GM23338 (cell line): ENCODE results near the gene TNS3. TPM values are rescaled to one million over a fixed set of nuclear protein-coding genes. Genes with fewer than 3 reads are reported as not detected.

Source experiments
- ATAC-seq: fragments of 200-7000 bp; cut with Tn5 transposase; 3 replicates; pipeline ENCODE4 v1.9.1; 2020
- DNase-seq: peaks from one replicate; pipeline ENCODE4 v3.0.0-alpha.2; 2015; ENCODE audit warnings: low spot score
- H2AFZ ChIP-seq: fragments of 200-600 bp; sonication (generic); 2 replicates; pipeline ENCODE4 v1.8.0; 2016; ENCODE audit warnings: antibody characterized with exemption, mild to moderate bottlenecking, moderate library complexity
- H3F3A ChIP-seq: fragments of 200-600 bp; sonication (generic); replicated peaks from 2 replicates; pipeline ENCODE4 v1.8.0; 2017; ENCODE audit warnings: antibody characterized with exemption, mixed run types, low read depth
- H3K27ac ChIP-seq: fragments of 200-600 bp; sonication (generic); 2 replicates; pipeline ENCODE4 v1.6.1; 2016; ENCODE audit warnings: low read depth
- H3K27me3 ChIP-seq: fragments of 200-600 bp; sonication (generic); 2 replicates; pipeline ENCODE4 v1.8.0; 2016; ENCODE audit warnings: mild to moderate bottlenecking, mixed run types, moderate library complexity; ENCODE audit not compliant: insufficient read depth
- H3K36me3 ChIP-seq: fragments of 200-600 bp; sonication (generic); 2 replicates; pipeline ENCODE4 v1.8.0; 2016; ENCODE audit warnings: mild to moderate bottlenecking; ENCODE audit not compliant: insufficient read depth
- H3K4me1 ChIP-seq: fragments of 200-600 bp; sonication (generic); 2 replicates; pipeline ENCODE4 v1.8.0; 2016; ENCODE audit warnings: mild to moderate bottlenecking, moderate library complexity; ENCODE audit not compliant: insufficient read depth
- H3K4me2 ChIP-seq: fragments of 200-600 bp; sonication (generic); 2 replicates; pipeline ENCODE4 v1.7.1; 2017; ENCODE audit warnings: mixed run types
- H3K4me3 ChIP-seq: fragments of 200-600 bp; sonication (generic); 2 replicates; pipeline ENCODE4 v1.6.1; 2016; ENCODE audit warnings: mixed run types
- H3K79me2 ChIP-seq: fragments of 200-600 bp; sonication (generic); replicated peaks from 2 replicates; pipeline ENCODE4 v1.8.0; 2017; ENCODE audit warnings: mild to moderate bottlenecking; ENCODE audit not compliant: insufficient read depth
- H3K9me2 ChIP-seq: fragments of 200-600 bp; sonication (generic); 2 replicates; pipeline ENCODE4 v1.8.0; 2017; ENCODE audit not compliant: insufficient read depth
- H4K20me1 ChIP-seq: fragments of 200-600 bp; sonication (generic); replicated peaks from 2 replicates; pipeline ENCODE4 v1.8.0; 2017; ENCODE audit warnings: mild to moderate bottlenecking; ENCODE audit not compliant: insufficient read depth
- H3K27ac Mint-ChIP-seq: 2 replicates; pipeline ENCODE4 v1.8.0; 2020; ENCODE audit warnings: inconsistent platforms, mild to moderate bottlenecking, moderate library complexity, mixed read lengths
- H3K27me3 Mint-ChIP-seq: 3 replicates; pipeline ENCODE4 v1.8.0; 2022; ENCODE audit warnings: low read depth, mild to moderate bottlenecking, moderate library complexity, mixed read lengths, inconsistent platforms; ENCODE audit not compliant: insufficient read depth, poor library complexity
- H3K36me3 Mint-ChIP-seq: 3 replicates; pipeline ENCODE4 v1.8.0; 2021; ENCODE audit warnings: low read depth, mild to moderate bottlenecking, inconsistent platforms, moderate library complexity, mixed read lengths
- H3K4me1 Mint-ChIP-seq: 3 replicates; pipeline ENCODE4 v1.8.0; 2020; ENCODE audit warnings: mild to moderate bottlenecking, inconsistent platforms, mixed read lengths
- H3K4me3 Mint-ChIP-seq: 3 replicates; pipeline ENCODE4 v1.8.0; 2021; ENCODE audit warnings: moderate library complexity, mild to moderate bottlenecking, inconsistent platforms, mixed read lengths
- H3K9me3 Mint-ChIP-seq: 3 replicates; pipeline ENCODE4 v1.8.0; 2020; ENCODE audit warnings: moderate library complexity, mild to moderate bottlenecking, inconsistent platforms, mixed read lengths
- CREB1 ChIP-seq: fragments of 250-450 bp; sonication (Bioruptor Pico); IDR thresholded peaks from 2 replicates; pipeline ENCODE4 v1.5.0; 2020; ENCODE audit warnings: low read depth, mild to moderate bottlenecking, moderate library complexity
- ETS1 ChIP-seq: IDR thresholded peaks from 2 replicates; pipeline ENCODE4 v1.6.1; 2016; ENCODE audit warnings: antibody characterized with exemption
- EZH2 ChIP-seq: fragments of 200-600 bp; sonication (generic); IDR thresholded peaks from one replicate; pipeline ENCODE4 v1.8.0; 2017; ENCODE audit warnings: antibody characterized with exemption, mild to moderate bottlenecking, low read depth; ENCODE audit not compliant: unreplicated experiment
- EZH2phosphoT487 ChIP-seq: fragments of 200-600 bp; sonication (generic); IDR thresholded peaks from one replicate; pipeline ENCODE4 v1.8.1; 2018; ENCODE audit warnings: antibody characterized with exemption; ENCODE audit not compliant: unreplicated experiment
- JUNB ChIP-seq: IDR thresholded peaks from one replicate; pipeline ENCODE4 v1.6.1; 2016; ENCODE audit warnings: antibody characterized with exemption; ENCODE audit not compliant: unreplicated experiment
- NANOG ChIP-seq: IDR thresholded peaks from 2 replicates; pipeline ENCODE4 v1.6.1; 2016; ENCODE audit warnings: antibody characterized with exemption, borderline replicate concordance
- POLR2AphosphoS5 ChIP-seq: IDR thresholded peaks from 2 replicates; pipeline ENCODE4 v1.6.1; 2016; ENCODE audit warnings: antibody characterized with exemption, low read depth
- REST ChIP-seq: IDR thresholded peaks from one replicate; pipeline ENCODE4 v1.6.1; 2018; ENCODE audit warnings: antibody characterized with exemption; ENCODE audit not compliant: unreplicated experiment
- ZNF114 ChIP-seq: fragments of 250-450 bp; sonication (Bioruptor Pico); IDR thresholded peaks from 2 replicates; pipeline ENCODE4 v1.5.0; 2020; ENCODE audit warnings: mild to moderate bottlenecking, moderate library complexity
- ZNF331 ChIP-seq: fragments of 250-450 bp; sonication (Bioruptor Pico); IDR thresholded peaks from 2 replicates; pipeline ENCODE4 v1.5.0; 2020; ENCODE audit warnings: low read depth, mild to moderate bottlenecking, moderate library complexity
- polyA plus RNA-seq: library from polyadenylated mRNA; unstranded; fragments of >200 nt; fragmentation: Nextera tagmentation; extraction: Ambion mirVana; gene quantifications from 2 replicates; pipeline ENCODE4 v1.2.1, GENCODE V29; 2016
- total RNA-seq: library from RNA; depleted of rRNA; stranded (reverse); fragments of >200 nt; shearing (Covaris generic); gene quantifications from 2 replicates; pipeline ENCODE4 v1.2.3, GENCODE V29; 2014
- TF ChIP-seq, protein P1 (sequence below): fragments of 250-450 bp; sonication (Bioruptor Pico); IDR thresholded peaks from 2 replicates; pipeline ENCODE4 v1.5.0; 2020; ENCODE audit warnings: mild to moderate bottlenecking, moderate library complexity
- TF ChIP-seq, protein P2 (sequence below), 2 experiments: fragments of 200-600 bp in 1 of 2; sonication (generic) in 1 of 2; conservative IDR thresholded peaks; 2 replicates each; pipeline versions ENCODE4 v1.5.1 to v1.6.1; 2016 to 2017; ENCODE audit warnings: antibody characterized with exemption in 2 of 2, low read depth in 2 of 2, mild to moderate bottlenecking in 2 of 2, moderate library complexity in 1 of 2

Gene TNS3
- total and polyA plus RNA-seq, 2 experiments from 2014 or later: 6.2 to 28.7 TPM

GRCh38 chr7:47537716-47538675 lies 43.9 kb downstream of the TNS3 start:
- Mint-ChIP-seq H3K9me3 (no peaks in the 10 kb centered on the region; the same call in 2 of the 3 replicates), H3K27me3 (peaks cover 23% of the 10 kb centered on the region), H3K27ac (no peak overlapping the region), H3K4me3 (peak overlapping the region; percentile 72), H3K4me1 (peaks cover 53% of the 10 kb centered on the region), H3K36me3 (peaks cover 5% of the 10 kb centered on the region; the same call in 1 of the 3 replicates)
- no peaks in the 10 kb centered on the region for H3K36me3 ChIP-seq
- peaks cover 36% of the 10 kb centered on the region for H3K79me2 ChIP-seq
- peaks cover 5% of the 10 kb centered on the region; the same call in 1 of the 2 replicates for H3F3A ChIP-seq
- no peak overlapping the region for H3K27ac ChIP-seq
- peak; percentile 13 for DNase-seq
- TF ChIP-seq ZNF114 (no peak), JUNB (no peak), ETS1 (no peak), EZH2 (no peak), REST (no peak), CREB1 (CRISPR knock-in tag) (no peak), POLR2AphosphoS5 (no peak), NANOG (no peak), ZNF331 (CRISPR knock-in tag) (no peak), EZH2phosphoT487 (no peak)
- TF ChIP-seq, protein P1, sequence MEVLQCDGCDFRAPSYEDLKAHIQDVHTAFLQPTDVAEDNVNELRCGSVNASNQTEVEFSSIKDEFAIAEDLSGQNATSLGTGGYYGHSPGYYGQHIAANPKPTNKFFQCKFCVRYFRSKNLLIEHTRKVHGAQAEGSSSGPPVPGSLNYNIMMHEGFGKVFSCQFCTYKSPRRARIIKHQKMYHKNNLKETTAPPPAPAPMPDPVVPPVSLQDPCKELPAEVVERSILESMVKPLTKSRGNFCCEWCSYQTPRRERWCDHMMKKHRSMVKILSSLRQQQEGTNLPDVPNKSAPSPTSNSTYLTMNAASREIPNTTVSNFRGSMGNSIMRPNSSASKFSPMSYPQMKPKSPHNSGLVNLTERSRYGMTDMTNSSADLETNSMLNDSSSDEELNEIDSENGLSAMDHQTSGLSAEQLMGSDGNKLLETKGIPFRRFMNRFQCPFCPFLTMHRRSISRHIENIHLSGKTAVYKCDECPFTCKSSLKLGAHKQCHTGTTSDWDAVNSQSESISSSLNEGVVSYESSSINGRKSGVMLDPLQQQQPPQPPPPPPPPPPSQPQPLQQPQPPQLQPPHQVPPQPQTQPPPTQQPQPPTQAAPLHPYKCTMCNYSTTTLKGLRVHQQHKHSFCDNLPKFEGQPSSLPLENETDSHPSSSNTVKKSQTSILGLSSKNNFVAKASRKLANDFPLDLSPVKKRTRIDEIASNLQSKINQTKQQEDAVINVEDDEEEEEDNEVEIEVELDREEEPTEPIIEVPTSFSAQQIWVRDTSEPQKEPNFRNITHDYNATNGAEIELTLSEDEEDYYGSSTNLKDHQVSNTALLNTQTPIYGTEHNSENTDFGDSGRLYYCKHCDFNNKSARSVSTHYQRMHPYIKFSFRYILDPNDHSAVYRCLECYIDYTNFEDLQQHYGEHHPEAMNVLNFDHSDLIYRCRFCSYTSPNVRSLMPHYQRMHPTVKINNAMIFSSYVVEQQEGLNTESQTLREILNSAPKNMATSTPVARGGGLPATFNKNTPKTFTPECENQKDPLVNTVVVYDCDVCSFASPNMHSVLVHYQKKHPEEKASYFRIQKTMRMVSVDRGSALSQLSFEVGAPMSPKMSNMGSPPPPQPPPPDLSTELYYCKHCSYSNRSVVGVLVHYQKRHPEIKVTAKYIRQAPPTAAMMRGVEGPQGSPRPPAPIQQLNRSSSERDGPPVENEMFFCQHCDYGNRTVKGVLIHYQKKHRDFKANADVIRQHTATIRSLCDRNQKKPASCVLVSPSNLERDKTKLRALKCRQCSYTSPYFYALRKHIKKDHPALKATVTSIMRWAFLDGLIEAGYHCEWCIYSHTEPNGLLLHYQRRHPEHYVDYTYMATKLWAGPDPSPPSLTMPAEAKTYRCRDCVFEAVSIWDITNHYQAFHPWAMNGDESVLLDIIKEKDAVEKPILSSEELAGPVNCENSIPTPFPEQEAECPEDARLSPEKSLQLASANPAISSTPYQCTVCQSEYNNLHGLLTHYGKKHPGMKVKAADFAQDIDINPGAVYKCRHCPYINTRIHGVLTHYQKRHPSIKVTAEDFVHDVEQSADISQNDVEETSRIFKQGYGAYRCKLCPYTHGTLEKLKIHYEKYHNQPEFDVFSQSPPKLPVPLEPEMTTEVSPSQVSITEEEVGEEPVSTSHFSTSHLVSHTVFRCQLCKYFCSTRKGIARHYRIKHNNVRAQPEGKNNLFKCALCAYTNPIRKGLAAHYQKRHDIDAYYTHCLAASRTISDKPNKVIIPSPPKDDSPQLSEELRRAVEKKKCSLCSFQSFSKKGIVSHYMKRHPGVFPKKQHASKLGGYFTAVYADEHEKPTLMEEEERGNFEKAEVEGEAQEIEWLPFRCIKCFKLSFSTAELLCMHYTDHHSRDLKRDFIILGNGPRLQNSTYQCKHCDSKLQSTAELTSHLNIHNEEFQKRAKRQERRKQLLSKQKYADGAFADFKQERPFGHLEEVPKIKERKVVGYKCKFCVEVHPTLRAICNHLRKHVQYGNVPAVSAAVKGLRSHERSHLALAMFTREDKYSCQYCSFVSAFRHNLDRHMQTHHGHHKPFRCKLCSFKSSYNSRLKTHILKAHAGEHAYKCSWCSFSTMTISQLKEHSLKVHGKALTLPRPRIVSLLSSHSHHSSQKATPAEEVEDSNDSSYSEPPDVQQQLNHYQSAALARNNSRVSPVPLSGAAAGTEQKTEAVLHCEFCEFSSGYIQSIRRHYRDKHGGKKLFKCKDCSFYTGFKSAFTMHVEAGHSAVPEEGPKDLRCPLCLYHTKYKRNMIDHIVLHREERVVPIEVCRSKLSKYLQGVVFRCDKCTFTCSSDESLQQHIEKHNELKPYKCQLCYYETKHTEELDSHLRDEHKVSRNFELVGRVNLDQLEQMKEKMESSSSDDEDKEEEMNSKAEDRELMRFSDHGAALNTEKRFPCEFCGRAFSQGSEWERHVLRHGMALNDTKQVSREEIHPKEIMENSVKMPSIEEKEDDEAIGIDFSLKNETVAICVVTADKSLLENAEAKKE: no peak
- TF ChIP-seq, protein P2, sequence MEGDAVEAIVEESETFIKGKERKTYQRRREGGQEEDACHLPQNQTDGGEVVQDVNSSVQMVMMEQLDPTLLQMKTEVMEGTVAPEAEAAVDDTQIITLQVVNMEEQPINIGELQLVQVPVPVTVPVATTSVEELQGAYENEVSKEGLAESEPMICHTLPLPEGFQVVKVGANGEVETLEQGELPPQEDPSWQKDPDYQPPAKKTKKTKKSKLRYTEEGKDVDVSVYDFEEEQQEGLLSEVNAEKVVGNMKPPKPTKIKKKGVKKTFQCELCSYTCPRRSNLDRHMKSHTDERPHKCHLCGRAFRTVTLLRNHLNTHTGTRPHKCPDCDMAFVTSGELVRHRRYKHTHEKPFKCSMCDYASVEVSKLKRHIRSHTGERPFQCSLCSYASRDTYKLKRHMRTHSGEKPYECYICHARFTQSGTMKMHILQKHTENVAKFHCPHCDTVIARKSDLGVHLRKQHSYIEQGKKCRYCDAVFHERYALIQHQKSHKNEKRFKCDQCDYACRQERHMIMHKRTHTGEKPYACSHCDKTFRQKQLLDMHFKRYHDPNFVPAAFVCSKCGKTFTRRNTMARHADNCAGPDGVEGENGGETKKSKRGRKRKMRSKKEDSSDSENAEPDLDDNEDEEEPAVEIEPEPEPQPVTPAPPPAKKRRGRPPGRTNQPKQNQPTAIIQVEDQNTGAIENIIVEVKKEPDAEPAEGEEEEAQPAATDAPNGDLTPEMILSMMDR (conservative IDR thresholded peaks at IDR 0.05; ENCODE audit: low read depth in 2 of 2): no peak
- no peaks in the 10 kb centered on the region for H3K9me2 ChIP-seq
- ATAC-seq: no peak
- H4K20me1 ChIP-seq: peaks cover 17% of the 10 kb centered on the region
- peaks cover 41% of the 10 kb centered on the region for H3K4me1 ChIP-seq
- H2AFZ ChIP-seq: peak overlapping the region; percentile 60; the same call in 1 of the 2 replicates
- peaks cover 28% of the 10 kb centered on the region for H3K27me3 ChIP-seq
- H3K4me2 ChIP-seq: peak overlapping the region; percentile 87
- peak overlapping the region; percentile 63 for H3K4me3 ChIP-seq
